IMR-90 (cell line): ENCODE results near the gene NUFIP1.

Experiments
- BHLHE40 ChIP-seq: fragments of 150-350 bp; IDR thresholded peaks from 2 replicates; pipeline ENCODE4 v1.6.1; 2016; ENCODE audit warnings: mild to moderate bottlenecking, low read depth, low read length
- CHD1 ChIP-seq: IDR thresholded peaks from 2 replicates; pipeline ENCODE4 v1.6.1; 2012; ENCODE audit warnings: low read depth, low read length, improper control_type of control experiment
- CTCF ChIP-seq: conservative IDR thresholded peaks from 2 replicates; pipeline ENCODE4 v1.5.1; 2012; ENCODE audit warnings: mild to moderate bottlenecking, low read depth, low read length, improper control_type of control experiment
- MAFK ChIP-seq: IDR thresholded peaks from 2 replicates; pipeline ENCODE4 v1.6.1; 2012; ENCODE audit warnings: low read depth, low read length, improper control_type of control experiment
- POLR2A ChIP-seq: IDR thresholded peaks from 2 replicates; pipeline ENCODE4 v1.6.1; 2012; ENCODE audit warnings: mild to moderate bottlenecking, low read depth, low read length
- RFX5 ChIP-seq: IDR thresholded peaks from 2 replicates; pipeline ENCODE4 v1.8.0; 2012; ENCODE audit warnings: low read depth, mild to moderate bottlenecking, low read length, moderate library complexity
- SMC3 ChIP-seq: fragments of 150-350 bp; IDR thresholded peaks from 2 replicates; pipeline ENCODE4 v1.6.1; 2016; ENCODE audit warnings: low read depth, mild to moderate bottlenecking, antibody characterized with exemption, low read length, moderate library complexity
- TF ChIP-seq, protein P1 (sequence below): fragments of 150-350 bp; IDR thresholded peaks from 2 replicates; pipeline ENCODE4 v1.6.1; 2017; ENCODE audit warnings: mild to moderate bottlenecking, antibody characterized with exemption, low read length, low read depth

GRCh38 chr13:44918326-44919103 lies 70.8 kb downstream of the NUFIP1 start:
- TF ChIP-seq CTCF (peak; percentile 71), SMC3 (peak; percentile 61), POLR2A (peak; percentile 9; the same call in 1 of the 2 replicates), BHLHE40 (no peak), CHD1 (no peak), MAFK (peak; percentile 83), RFX5 (no peak)
- TF ChIP-seq, protein P1, sequence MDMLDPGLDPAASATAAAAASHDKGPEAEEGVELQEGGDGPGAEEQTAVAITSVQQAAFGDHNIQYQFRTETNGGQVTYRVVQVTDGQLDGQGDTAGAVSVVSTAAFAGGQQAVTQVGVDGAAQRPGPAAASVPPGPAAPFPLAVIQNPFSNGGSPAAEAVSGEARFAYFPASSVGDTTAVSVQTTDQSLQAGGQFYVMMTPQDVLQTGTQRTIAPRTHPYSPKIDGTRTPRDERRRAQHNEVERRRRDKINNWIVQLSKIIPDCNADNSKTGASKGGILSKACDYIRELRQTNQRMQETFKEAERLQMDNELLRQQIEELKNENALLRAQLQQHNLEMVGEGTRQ: no peak
